Measurements from ENCODE around the gene KRTAP10-11. TPM values are rescaled to one million over a fixed set of nuclear protein-coding genes. Genes with fewer than 3 reads are reported as not detected.
"Not testable (repeated sequence)": the region's sequence is repeated elsewhere in the genome, so short reads cannot be mapped to it uniquely, and the experiment has no call there.

The KRTAP10-11 gene
- total RNA-seq, 2 experiments from 2014 or later: not detected

DNA sequence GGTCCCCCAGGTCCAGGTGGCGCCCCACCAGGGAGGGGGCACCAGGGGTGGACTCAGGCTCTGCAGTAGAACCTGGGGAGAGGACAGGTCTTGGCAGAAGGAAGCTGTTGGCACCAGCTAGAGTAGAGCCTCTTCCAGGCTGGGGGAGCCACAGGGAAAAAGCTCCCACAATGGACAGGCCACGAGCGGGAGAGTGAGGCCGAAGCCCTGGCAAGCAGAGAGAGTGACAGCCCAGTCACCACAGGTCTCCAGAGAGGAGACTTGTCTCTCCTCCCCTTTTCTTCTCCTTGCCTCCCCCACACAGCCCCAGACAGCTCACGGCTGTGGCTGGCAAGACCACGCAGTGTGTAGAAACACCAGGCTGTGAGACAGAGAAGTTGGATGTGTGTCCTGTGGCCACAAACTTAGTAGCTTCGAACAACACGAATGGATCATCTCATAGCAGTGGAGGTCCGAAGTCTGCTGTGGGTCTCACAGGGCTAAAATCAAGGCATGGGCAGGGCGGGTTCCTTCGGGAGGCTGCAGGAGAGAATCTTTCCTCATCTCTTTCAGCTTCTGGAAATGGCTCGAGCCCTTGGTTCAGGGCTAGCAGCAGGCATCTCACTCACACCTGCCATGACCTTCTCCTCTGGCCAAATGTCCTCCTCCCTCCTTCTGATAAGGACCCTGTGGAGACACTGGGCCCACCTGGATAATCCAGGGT, 4.9 kb downstream of the KRTAP10-11 start:
- ChIA-PET POLR2A (no interaction called here), CTCF (no interaction called here)
- intact Hi-C loops (cut with micrococcal nuclease): loop anchor here (10.0 kb wide), 1 partner anchor 66 kb away; the partner anchor contains the start of gene KRTAP10-5
- H3K27me3 Mint-ChIP-seq: no peaks in the 10 kb centered on the region
- peaks cover 22% of the 10 kb centered on the region for H3K4me1 Mint-ChIP-seq (ENCODE audit: low read depth)
- peaks cover 5% of the 10 kb centered on the region for H3K9me3 Mint-ChIP-seq
- H3K36me3 Mint-ChIP-seq: peaks cover under 1% of the 10 kb centered on the region
- no peak overlapping the region for H3K4me3 Mint-ChIP-seq
- H3K27ac Mint-ChIP-seq: peak overlapping the region; percentile 6
- no peak for DNase-seq

DNA sequence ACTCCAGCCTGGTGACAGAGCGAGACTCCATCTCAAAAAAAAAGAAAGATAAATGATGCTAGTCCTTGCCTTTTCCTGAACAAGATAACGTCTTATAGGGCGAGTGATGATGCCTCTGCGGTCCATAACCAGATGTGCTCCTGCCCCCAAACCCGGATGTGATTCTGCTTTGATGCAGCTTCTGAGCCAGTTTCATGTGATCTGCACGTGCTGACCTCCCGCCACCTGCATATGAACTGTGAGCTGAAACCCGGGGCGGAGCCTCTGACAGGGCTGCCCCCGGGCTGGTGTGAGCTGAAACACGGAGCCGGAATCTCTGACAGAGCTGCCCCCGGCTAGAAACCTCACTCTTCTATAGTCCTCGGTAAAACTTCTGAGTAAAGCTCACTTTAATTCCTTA, 6.9 kb downstream of the KRTAP10-11 start:
- Mint-ChIP-seq H3K27ac (no peak overlapping the region), H3K4me1 (ENCODE audit: low read depth) (peaks cover 39% of the 10 kb centered on the region), H3K9me3 (peaks cover 19% of the 10 kb centered on the region), H3K27me3 (no peaks in the 10 kb centered on the region), H3K4me3 (no peak overlapping the region), H3K36me3 (peaks cover 16% of the 10 kb centered on the region)
- CTCF ChIA-PET: no interaction called here
- no peak for DNase-seq
- POLR2A ChIA-PET: no interaction called here
- intact Hi-C loops (cut with micrococcal nuclease): loop anchor here (10.0 kb wide), 1 partner anchor 68 kb away; the partner anchor contains the start of gene KRTAP10-5

DNA sequence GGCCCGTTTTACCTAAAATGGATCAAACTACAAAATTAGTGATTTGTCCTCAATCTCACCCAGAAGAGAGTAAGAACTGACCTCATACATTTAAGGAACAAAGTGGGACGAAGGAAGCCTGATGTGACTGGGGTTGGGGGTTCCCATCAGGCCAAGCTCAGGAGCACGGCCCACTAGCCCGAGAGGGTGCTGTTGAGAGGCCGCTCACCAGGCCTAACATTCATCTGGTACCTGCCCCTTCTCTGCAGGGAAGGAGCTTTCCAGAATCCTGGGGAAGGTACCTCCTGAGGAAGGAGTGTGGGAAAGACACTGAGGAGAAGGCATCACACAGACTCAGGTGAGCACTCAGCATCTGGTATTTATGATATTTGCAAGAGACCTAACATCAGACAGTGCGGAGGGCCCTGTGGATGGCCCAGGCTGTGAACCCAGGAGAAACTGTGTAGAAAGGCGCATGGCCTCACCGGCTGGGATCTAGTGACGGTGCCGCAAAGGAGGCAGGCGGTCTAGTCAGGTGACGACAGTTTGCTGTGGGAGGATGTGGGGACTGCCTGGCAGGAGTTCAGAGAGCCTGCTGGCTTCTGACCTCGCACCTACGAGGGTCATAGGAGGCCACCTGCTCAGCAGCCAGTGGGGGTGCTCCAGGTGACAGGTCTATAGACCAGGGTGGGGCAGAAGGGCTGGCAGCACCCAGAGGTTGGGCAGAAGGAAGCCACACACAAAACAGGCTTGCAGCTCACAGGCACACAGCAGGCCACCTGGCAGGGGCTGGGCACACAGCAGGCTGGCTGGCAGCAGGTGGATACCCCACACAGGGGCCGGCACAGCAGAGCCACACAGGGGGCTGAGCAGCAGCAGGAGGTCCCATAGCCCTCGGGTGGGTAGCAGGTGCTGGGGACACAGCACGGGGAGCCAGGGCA, 7.7 kb downstream of the KRTAP10-11 start:
- peaks cover 46% of the 10 kb centered on the region for H3K4me1 Mint-ChIP-seq (ENCODE audit: low read depth)

DNA sequence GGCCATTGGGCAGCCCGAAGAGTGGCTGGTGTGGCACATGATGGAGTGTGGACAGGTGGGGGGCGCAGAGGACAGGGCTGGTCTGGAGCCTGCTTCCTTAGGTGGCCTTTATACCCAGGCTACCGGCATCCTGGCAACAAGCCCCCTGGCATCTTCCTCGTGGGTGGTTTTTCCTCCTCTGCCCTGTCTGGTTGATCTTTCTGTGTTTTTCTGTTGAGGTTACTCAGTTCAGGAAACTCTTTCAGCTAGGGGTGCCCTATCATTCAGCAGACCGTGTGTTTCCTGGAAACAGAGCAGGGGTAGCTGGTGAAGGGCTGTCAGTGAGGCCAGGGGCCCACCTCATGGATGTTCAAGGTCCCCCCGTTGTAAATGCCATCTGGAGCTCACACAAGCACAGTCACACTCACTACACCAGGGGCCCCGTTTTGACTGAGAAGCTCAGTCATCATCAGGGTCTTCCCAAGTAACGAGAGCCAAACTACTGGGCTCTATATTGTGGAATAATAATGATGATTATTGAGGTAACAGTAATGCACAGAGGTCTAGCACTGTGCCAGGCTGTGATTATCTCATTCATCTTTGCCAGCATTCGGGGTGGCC, 8.5 kb downstream of the KRTAP10-11 start, which contains the start of gene KRTAP12-4:
TSS of gene KRTAP12-4 (minus strand) at position 84 of the 600 bp plus-strand sequence. CDS start at position 39, 45 bp downstream.
- ChIA-PET POLR2A (no interaction called here), CTCF (no interaction called here)
- no peak for DNase-seq
- Mint-ChIP-seq H3K27me3 (no peaks in the 10 kb centered on the region), H3K4me3 (no peak within 1 kb of the TSS), H3K9me3 (peaks cover 19% of the 10 kb centered on the region), H3K27ac (peak within 1 kb of the TSS; percentile 64), H3K4me1 (ENCODE audit: low read depth) (peaks cover 51% of the 10 kb centered on the region), H3K36me3 (peaks cover 16% of the 10 kb centered on the region)
- intact Hi-C loops (cut with micrococcal nuclease): loop anchor here (10.0 kb wide), 1 partner anchor 70 kb away; the partner anchor contains the start of gene KRTAP10-5

More for the DNA sequence above, 7.7 kb downstream of the KRTAP10-11 start:
- CTCF ChIA-PET: no interaction called here
- Mint-ChIP-seq H3K27ac (peak overlapping the region; percentile 64), H3K9me3 (peaks cover 19% of the 10 kb centered on the region), H3K27me3 (no peaks in the 10 kb centered on the region), H3K36me3 (peaks cover 16% of the 10 kb centered on the region), H3K4me3 (no peak overlapping the region)
- DNase-seq: peak; percentile 54
- POLR2A ChIA-PET: no interaction called here
- intact Hi-C loops (cut with micrococcal nuclease): loop anchor here (10.0 kb wide), 1 partner anchor 69 kb away; the partner anchor contains the start of gene KRTAP10-5

DNA sequence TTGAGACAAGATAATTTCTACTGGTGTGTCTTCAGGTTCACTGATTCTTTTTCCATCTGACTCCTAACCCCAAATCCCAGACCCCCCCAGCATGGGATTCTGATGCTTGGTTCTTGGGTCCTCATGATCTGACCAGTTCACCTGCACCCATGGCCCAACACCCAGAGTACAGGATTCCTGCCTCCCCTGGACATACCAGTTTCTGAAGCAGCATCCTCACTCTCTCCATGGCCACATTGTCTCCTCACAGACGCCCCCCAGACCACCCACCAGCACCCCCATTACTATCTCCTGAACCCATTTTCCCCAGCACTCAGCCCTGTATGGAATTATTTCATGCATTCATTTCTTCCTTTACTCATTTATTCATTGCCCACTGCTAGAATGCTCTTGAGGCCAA, 10.7 kb downstream of the KRTAP10-11 start:
- Mint-ChIP-seq H3K27ac (peak overlapping the region; percentile 89), H3K9me3 (peaks cover 22% of the 10 kb centered on the region), H3K36me3 (peaks cover 16% of the 10 kb centered on the region), H3K4me3 (peak overlapping the region; percentile 67), H3K27me3 (no peaks in the 10 kb centered on the region), H3K4me1 (ENCODE audit: low read depth) (peaks cover 51% of the 10 kb centered on the region)
- no peak for DNase-seq
- POLR2A ChIA-PET: interaction anchor here (1.2 to 1.3 kb wide), 2 partner anchors 10 to 38 kb away, joined by 3 to 4 read pairs; partner anchors contain the start of gene KRTAP10-11
- intact Hi-C loops (cut with micrococcal nuclease): loop anchor here (10.0 kb wide), 1 partner anchor 72 kb away; the partner anchor contains the start of gene KRTAP10-5
- CTCF ChIA-PET: no interaction called here

DNA sequence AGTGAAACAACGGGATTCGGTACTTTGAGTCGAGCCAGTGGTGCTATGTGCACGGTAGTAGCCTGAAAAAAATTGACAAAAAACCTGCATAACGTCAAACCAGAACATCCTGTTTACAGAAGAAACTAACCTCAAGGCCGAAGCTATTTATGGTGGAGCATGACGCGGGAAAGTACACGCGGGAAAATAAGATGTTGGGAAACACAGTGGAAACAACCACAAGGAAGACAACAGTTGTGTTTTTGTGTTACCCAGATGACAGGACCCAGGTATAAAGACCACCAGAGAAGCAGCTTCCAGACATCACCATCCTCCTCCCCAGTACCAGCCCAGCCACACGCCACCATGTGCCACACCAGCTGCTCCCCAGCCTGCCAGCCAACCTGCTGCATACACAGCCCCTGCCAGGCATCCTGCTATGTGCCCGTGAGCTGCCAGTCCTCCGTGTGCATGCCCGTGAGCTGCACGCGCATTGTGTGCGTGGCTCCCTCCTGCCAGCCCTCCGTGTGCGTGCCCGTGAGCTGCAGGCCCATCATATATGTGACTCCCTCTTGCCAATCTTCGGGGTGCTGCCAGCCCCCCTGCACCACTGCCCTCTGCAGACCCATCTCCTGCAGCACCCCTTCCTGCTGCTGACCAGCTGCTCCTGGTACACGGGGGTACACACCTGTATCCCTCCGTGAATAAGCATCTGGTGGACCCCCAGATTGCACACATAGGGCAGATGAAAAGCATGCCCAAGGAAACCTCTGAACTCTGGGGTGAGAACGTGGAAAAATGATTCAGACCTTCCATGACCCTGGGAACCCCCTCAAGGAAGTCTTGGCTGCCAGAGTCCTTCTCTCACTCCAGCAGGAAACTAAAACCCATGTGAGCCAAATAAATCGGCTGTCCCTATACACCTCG, 11.7 kb downstream of the KRTAP10-11 start, which contains the start of gene KRTAP12-3:
TSS of gene KRTAP12-3 (plus strand) at position 298 of the 906 bp plus-strand sequence. CDS start at position 346, 48 bp downstream.
- CTCF ChIA-PET: interaction anchor here (0.7 to 1.3 kb wide), 4 partner anchors 21 to 147 kb away, joined by 3 to 5 read pairs (median 3); no protein-coding TSS in a partner anchor
- Mint-ChIP-seq H3K36me3 (peaks cover 16% of the 10 kb centered on the region), H3K27ac (peak within 1 kb of the TSS; percentile 89), H3K4me3 (peak within 1 kb of the TSS; percentile 67), H3K9me3 (peaks cover 24% of the 10 kb centered on the region), H3K4me1 (ENCODE audit: low read depth) (peaks cover 51% of the 10 kb centered on the region), H3K27me3 (no peaks in the 10 kb centered on the region)
- intact Hi-C loops (cut with micrococcal nuclease): loop anchor here (10.0 kb wide), 1 partner anchor 73 kb away; the partner anchor contains the start of gene KRTAP10-5
- DNase-seq: peak; percentile 56
- POLR2A ChIA-PET: interaction anchor here (0.7 to 1.3 kb wide), 4 partner anchors 9 to 39 kb away, joined by 3 to 5 read pairs (median 4); partner anchors contain the start of genes KRTAP10-11 and KRTAP12-2

DNA sequence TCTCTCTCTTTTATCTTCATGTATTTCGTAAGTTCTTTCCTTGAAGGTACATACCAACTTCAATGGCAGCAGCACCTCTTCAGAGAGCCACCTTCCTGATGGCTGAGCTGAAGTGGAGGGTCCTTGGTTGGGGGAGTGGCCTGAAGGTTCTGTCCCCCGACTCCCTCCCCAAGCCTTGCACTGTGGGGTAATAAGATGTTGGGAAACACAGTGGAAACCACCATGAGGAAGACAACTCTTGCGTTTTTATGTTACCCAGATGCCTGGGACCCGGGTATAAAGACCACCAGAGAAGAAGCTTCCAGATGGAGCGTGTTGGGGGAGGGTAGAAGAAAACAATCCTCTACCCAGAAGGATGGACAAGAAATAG, 12.3 kb downstream of the KRTAP10-11 start:
- Mint-ChIP-seq H3K4me1 (ENCODE audit: low read depth) (peaks cover 50% of the 10 kb centered on the region), H3K27ac (peak overlapping the region; percentile 89), H3K9me3 (peaks cover 24% of the 10 kb centered on the region), H3K4me3 (peak overlapping the region; percentile 67), H3K27me3 (no peaks in the 10 kb centered on the region), H3K36me3 (peaks cover 16% of the 10 kb centered on the region)
- CTCF ChIA-PET: interaction anchor here (1.0 to 1.3 kb wide), 2 partner anchors 20 to 148 kb away, joined by 3 to 5 read pairs; no protein-coding TSS in a partner anchor
- intact Hi-C loops (cut with micrococcal nuclease): loop anchor here (10.0 kb wide), 1 partner anchor 74 kb away; the partner anchor contains the start of gene KRTAP10-5
- DNase-seq: no peak
- POLR2A ChIA-PET: no interaction called here

DNA sequence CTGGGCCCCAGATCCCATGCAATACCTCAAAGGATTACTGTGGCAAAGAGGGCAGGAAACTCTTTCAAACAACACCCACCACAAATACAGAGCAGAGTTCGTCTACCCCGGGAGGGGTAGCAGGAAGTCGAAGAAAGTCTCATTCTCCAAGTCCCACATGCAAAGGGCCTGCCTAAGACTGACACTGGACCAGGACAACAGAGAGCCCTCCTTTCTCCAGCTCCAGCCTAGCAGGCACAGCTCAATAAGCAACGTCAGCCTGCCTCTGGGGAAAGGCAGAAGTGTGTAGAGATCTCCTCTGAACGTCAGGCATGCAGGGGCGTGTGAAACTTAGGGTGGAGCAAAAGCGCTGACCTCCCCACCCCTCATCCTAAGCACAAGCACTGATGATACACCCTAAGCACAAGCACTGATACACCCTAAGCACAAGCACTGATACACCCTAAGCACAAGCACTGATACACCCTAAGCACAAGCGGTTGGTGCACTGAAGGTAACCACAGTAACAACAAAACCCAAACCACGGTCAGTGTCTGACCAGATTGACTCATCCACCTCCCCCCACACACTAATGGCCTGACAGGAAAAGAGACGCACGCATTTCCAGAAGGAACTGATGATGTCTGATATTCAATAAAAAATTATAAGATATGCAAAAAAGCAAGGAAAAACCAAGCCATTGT, 12.8 kb downstream of the KRTAP10-11 start:
- peaks cover 29% of the 10 kb centered on the region for H3K9me3 Mint-ChIP-seq
- H3K36me3 Mint-ChIP-seq: peaks cover 16% of the 10 kb centered on the region
- CTCF ChIA-PET: interaction anchor here (1.0 kb wide), 1 partner anchor 20 kb away, joined by 3 read pairs; no protein-coding TSS in a partner anchor
- no peak overlapping the region for H3K4me3 Mint-ChIP-seq
- peak; percentile 29 for DNase-seq
- peaks cover 45% of the 10 kb centered on the region for H3K4me1 Mint-ChIP-seq (ENCODE audit: low read depth)
- no peak overlapping the region for H3K27ac Mint-ChIP-seq
- H3K27me3 Mint-ChIP-seq: no peaks in the 10 kb centered on the region
- POLR2A ChIA-PET: no interaction called here
- intact Hi-C loops (cut with micrococcal nuclease): loop anchor here (10.0 kb wide), 1 partner anchor 74 kb away; the partner anchor contains the start of gene KRTAP10-5

DNA sequence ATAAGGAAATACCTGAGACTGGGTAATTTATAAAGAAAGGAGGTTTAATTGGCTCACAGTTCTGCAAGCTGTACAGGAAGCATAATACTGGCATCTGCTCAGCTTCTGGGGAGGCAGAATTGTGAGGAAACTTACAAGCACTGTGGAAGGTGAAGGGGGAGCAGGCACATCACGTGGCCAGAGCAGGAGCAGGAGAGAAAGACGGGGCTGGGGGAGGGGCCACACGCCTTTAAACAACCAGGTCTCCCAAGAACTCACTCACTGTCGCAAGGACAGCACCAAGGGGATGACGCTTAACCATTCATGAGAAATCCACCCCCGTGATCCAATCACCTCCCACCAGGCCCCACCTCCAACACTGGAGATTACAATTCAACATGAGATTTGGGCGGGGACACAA, 15.4 kb downstream of the KRTAP10-11 start:
- H3K27ac Mint-ChIP-seq; H3K4me3 Mint-ChIP-seq; POLR2A ChIA-PET; CTCF ChIA-PET; DNase-seq; H3K27me3 Mint-ChIP-seq; intact Hi-C loops (cut with micrococcal nuclease): not testable (repeated sequence)
- peaks cover 11% of the 10 kb centered on the region for H3K36me3 Mint-ChIP-seq
- H3K4me1 Mint-ChIP-seq (ENCODE audit: low read depth): peaks cover 28% of the 10 kb centered on the region
- peaks cover 20% of the 10 kb centered on the region for H3K9me3 Mint-ChIP-seq

DNA sequence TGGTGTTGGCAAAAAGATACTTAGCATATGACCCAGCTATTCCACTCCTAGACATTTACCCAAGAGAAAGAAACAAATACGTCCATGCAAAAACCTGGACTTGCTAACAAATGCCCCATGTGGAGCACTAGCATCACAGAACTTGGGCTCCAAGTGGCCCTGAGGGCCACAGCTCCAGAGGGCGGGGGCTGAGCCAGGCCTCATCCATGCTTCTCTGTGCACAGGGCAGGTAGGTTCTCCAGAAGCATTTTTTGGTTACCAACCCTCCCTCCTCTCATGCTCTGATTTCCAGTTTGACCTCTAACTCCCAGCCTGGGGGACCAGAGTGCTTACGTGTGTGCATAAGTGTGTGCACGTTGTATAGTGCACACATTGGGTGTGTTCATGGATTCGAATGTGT, 18.5 kb downstream of the KRTAP10-11 start:
- H3K4me1 Mint-ChIP-seq (ENCODE audit: low read depth): no peaks in the 10 kb centered on the region
- H3K9me3 Mint-ChIP-seq: peaks cover 9% of the 10 kb centered on the region
- no peak for DNase-seq
- no peak overlapping the region for H3K4me3 Mint-ChIP-seq
- no peaks in the 10 kb centered on the region for H3K27me3 Mint-ChIP-seq
- POLR2A ChIA-PET: no interaction called here
- intact Hi-C loops (cut with micrococcal nuclease): no loop called here
- H3K36me3 Mint-ChIP-seq: peaks cover 2% of the 10 kb centered on the region
- no peak overlapping the region for H3K27ac Mint-ChIP-seq
- CTCF ChIA-PET: no interaction called here
